PFSK-1 (cell line): ENCODE results near the gene KMT5C.

Experiments
- POLR2AphosphoS5 ChIP-seq: IDR thresholded peaks from 2 replicates; pipeline ENCODE4 v1.6.1; 2012; ENCODE audit warnings: low read depth, mild to moderate bottlenecking, control low read depth, low read length, moderate library complexity
- SIN3A ChIP-seq: IDR thresholded peaks from 2 replicates; pipeline ENCODE4 v1.6.1; 2012; ENCODE audit warnings: mild to moderate bottlenecking, low read length, moderate library complexity, borderline replicate concordance; ENCODE audit not compliant: insufficient read depth
- TAF1 ChIP-seq: IDR thresholded peaks from 2 replicates; pipeline ENCODE4 v1.6.1; 2012; ENCODE audit warnings: low read length, control low read depth, borderline replicate concordance; ENCODE audit not compliant: insufficient read depth
- TF ChIP-seq, protein P1 (sequence below), 2 experiments: IDR thresholded peaks; 2 replicates each; pipeline versions ENCODE4 v1.6.1 to v1.8.0; 2011 to 2012; ENCODE audit warnings: low read depth in 2 of 2, low read length in 2 of 2, control low read depth in 1 of 2, inconsistent platforms in 1 of 2, mild to moderate bottlenecking in 1 of 2, moderate library complexity in 1 of 2; ENCODE audit not compliant: insufficient read depth in 1 of 2

DNA sequence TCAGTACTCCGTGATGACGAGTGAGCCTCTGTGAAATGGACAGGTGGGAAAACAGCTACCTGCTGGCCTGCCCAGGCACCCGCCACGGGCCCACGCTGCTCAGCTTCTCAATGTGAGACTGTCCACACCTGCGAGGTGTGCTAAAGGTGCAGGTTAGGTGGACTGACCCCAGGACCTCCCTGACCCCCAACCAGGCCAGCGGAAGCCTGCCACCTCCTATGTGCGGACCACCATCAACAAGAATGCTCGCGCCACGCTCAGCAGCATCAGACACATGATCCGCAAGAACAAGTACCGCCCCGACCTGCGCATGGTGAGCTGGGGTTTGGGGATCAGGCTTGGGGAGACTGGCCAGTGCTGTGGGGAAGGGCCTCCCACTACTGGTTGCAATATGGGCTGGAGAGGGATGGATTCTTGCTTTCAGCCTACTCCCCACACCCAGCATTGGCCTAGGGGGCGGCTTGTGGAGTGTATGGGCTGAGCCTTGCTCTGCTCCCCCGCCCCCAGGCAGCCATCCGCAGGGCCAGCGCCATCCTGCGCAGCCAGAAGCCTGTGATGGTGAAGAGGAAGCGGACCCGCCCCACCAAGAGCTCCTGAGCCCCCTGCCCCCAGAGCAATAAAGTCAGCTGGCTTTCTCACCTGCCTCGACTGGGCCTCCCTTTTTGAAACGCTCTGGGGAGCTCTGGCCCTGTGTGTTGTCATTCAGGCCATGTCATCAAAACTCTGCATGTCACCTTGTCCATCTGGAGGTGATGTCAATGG lies 48.2 kb downstream of the KMT5C start:
- TF ChIP-seq POLR2AphosphoS5 (no peak), TAF1 (no peak), SIN3A (no peak)
- TF ChIP-seq, protein P1, sequence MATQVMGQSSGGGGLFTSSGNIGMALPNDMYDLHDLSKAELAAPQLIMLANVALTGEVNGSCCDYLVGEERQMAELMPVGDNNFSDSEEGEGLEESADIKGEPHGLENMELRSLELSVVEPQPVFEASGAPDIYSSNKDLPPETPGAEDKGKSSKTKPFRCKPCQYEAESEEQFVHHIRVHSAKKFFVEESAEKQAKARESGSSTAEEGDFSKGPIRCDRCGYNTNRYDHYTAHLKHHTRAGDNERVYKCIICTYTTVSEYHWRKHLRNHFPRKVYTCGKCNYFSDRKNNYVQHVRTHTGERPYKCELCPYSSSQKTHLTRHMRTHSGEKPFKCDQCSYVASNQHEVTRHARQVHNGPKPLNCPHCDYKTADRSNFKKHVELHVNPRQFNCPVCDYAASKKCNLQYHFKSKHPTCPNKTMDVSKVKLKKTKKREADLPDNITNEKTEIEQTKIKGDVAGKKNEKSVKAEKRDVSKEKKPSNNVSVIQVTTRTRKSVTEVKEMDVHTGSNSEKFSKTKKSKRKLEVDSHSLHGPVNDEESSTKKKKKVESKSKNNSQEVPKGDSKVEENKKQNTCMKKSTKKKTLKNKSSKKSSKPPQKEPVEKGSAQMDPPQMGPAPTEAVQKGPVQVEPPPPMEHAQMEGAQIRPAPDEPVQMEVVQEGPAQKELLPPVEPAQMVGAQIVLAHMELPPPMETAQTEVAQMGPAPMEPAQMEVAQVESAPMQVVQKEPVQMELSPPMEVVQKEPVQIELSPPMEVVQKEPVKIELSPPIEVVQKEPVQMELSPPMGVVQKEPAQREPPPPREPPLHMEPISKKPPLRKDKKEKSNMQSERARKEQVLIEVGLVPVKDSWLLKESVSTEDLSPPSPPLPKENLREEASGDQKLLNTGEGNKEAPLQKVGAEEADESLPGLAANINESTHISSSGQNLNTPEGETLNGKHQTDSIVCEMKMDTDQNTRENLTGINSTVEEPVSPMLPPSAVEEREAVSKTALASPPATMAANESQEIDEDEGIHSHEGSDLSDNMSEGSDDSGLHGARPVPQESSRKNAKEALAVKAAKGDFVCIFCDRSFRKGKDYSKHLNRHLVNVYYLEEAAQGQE (IDR thresholded peaks at IDR 0.05; ENCODE audit: insufficient read depth in 1 of 2, low read depth in 2 of 2, low read length in 2 of 2), result no peak
